ENCODE data around the gene ZNF710. TPM values are rescaled to one million over a fixed set of nuclear protein-coding genes. Genes with fewer than 3 reads are reported as not detected.

Gene ZNF710
- total and polyA plus RNA-seq, 2 of the 8 experiments (the other 6 are each of a cell fraction or from before 2014, with no cell fraction given): 10.5 to 24.0 TPM

- H3K4me3 ChIP-seq (ENCODE audit: extremely low read depth in 1 of 4, insufficient read depth in 2 of 4, low read depth in 3 of 4, low read length in 4 of 4): no peak overlapping the region
- no peak overlapping the region for H3K9ac ChIP-seq (replicated peaks in 1 of 4; ENCODE audit: extremely low read depth in 1 of 4, low read depth in 3 of 4, low read length in 3 of 4)
- no peak overlapping the region for H2BK20ac ChIP-seq (ENCODE audit: low read length)
- H3K9me3 ChIP-seq (ENCODE audit: insufficient read depth in 2 of 2, low read depth in 1 of 2, low read length in 1 of 2): peaks cover 3 to 8% of the 10 kb centered on the region in 2 experiments; a peak in 3 of 4 replicates
- no peak for FAIRE-seq
- no peak overlapping the region for H2BK120ac ChIP-seq (replicated peaks; ENCODE audit: low read depth, low read length)
- CTCF ChIA-PET (ENCODE audit: partially characterized antibody): interaction anchor here (0.7 to 1.6 kb wide), 2 partner anchors 61 to 250 kb away, joined by 3 to 7 read pairs; no protein-coding TSS in a partner anchor
- H2AFZ ChIP-seq (ENCODE audit: low read length): no peak overlapping the region
- H4K8ac ChIP-seq (ENCODE audit: extremely low read depth, insufficient read depth, low read length): no peak overlapping the region
- H3K27ac ChIP-seq (ENCODE audit: low read depth, low read length): no peak overlapping the region
- H2BK15ac ChIP-seq (ENCODE audit: low read length): no peak overlapping the region
- peaks cover 4 to 21% (median 13%) of the 10 kb centered on the region in 4 experiments for H3K4me1 ChIP-seq (replicated peaks in 1 of 4; ENCODE audit: control insufficient read depth in 3 of 4, insufficient read depth in 4 of 4, low read length in 3 of 4)
- H3K23me2 ChIP-seq (ENCODE audit: low read depth, low read length): no peaks in the 10 kb centered on the region
- H3K56ac ChIP-seq (replicated peaks; ENCODE audit: insufficient read length, low read depth, low read length): no peak overlapping the region
- H3K18ac ChIP-seq (ENCODE audit: extremely low read depth, low read length): no peak overlapping the region
- POLR2A ChIA-PET (ENCODE audit: partially characterized antibody): interaction anchor here (0.7 to 1.9 kb wide), 2 partner anchors 10 to 276 kb away, joined by 3 to 8 read pairs; no protein-coding TSS in a partner anchor
- H3K36me3 ChIP-seq (ENCODE audit: control insufficient read depth in 2 of 4, insufficient read depth in 4 of 4, low read length in 3 of 4): no peaks in the 10 kb centered on the region; a peak in 1 of 8 replicates
- H4K20me1 ChIP-seq (replicated peaks in 1 of 2; ENCODE audit: control insufficient read depth in 1 of 2, insufficient read depth in 2 of 2, low read length in 2 of 2): peaks cover 13 to 23% of the 10 kb centered on the region in 2 experiments
- no peak overlapping the region for H3K4ac ChIP-seq (replicated peaks; ENCODE audit: insufficient read length, low read depth, low read length)
- TF ChIP-seq YY1 (IDR thresholded peaks at IDR 0.05; ENCODE audit: low read depth, low read length): no peak
- TF ChIP-seq E2F6 (IDR thresholded peaks at IDR 0.05): no peak
- TF ChIP-seq PHF8 (conservative IDR thresholded peaks at IDR 0.05; ENCODE audit: low read depth, low read length): no peak
- no peak for TF ChIP-seq JUND (IDR thresholded peaks at IDR 0.05; ENCODE audit: low read length)
- TF ChIP-seq EZH2 (IDR thresholded peaks at IDR 0.05; ENCODE audit: low read depth, low read length, severe bottlenecking): no peak
- TF ChIP-seq BACH1 (IDR thresholded peaks at IDR 0.05; ENCODE audit: low read length): no peak
- TF ChIP-seq HDAC2 (IDR thresholded peaks at IDR 0.05; ENCODE audit: borderline replicate concordance in 1 of 2, low read depth in 2 of 2, low read length in 2 of 2): no peak
- no peak for TF ChIP-seq CHD2 (IDR thresholded peaks at IDR 0.05; ENCODE audit: low read length)
- no peak overlapping the region for H3K23ac ChIP-seq (ENCODE audit: insufficient read length)
- no peak overlapping the region for H3K14ac ChIP-seq (ENCODE audit: insufficient read length)
- H3K79me1 ChIP-seq (ENCODE audit: low read depth, low read length): peaks cover 16% of the 10 kb centered on the region
- no peak overlapping the region for H2BK12ac ChIP-seq (ENCODE audit: low read depth, low read length)
- no peak overlapping the region for H4K5ac ChIP-seq (ENCODE audit: insufficient read length, low read depth, low read length)
- no peak overlapping the region for H3K4me2 ChIP-seq (ENCODE audit: insufficient read depth in 1 of 2, low read depth in 2 of 2, low read length in 2 of 2)
- no peak for DNase-seq (ENCODE audit: low read depth in 1 of 2, low spot score in 2 of 2)
- no peak overlapping the region for H4K91ac ChIP-seq (replicated peaks; ENCODE audit: insufficient read length, low read length)
- H3K27me3 ChIP-seq (replicated peaks in 1 of 4; ENCODE audit: control insufficient read depth in 3 of 4, extremely low read depth in 1 of 4, insufficient read depth in 3 of 4, low read length in 3 of 4): no peaks in the 10 kb centered on the region; a peak in 2 of 7 replicates
- peaks cover 24 to 51% of the 10 kb centered on the region in 2 experiments for H3K79me2 ChIP-seq (ENCODE audit: control insufficient read depth in 1 of 2, insufficient read depth in 2 of 2, low read length in 2 of 2)
- 94% methylated on average over 6 of the region's 6 CpGs; no CpG with 5 or more reads in 1 of the 2 experiments for WGBS, 2 experiments (ENCODE audit: extremely low coverage in 1 of 2, insufficient coverage in 1 of 2, insufficient read length in 1 of 2, insufficient replicate concordance in 2 of 2, low coverage in 1 of 2, low lambda C conversion rate in 2 of 2, missing lambda C conversion rate in 1 of 2)
- H2BK5ac ChIP-seq (ENCODE audit: low read depth, low read length): peak overlapping the region; percentile 44; the same call in 1 of the 2 replicates
- no peak overlapping the region for H2AK5ac ChIP-seq (ENCODE audit: low read depth, low read length)
Observed at GRCh38 chr15:90009301-90010022, 8.3 kb downstream of the ZNF710 start.

Measured in H1 (cell line).